Measurements from ENCODE around the gene EPHA7.

EPHA7 gene

DNA sequence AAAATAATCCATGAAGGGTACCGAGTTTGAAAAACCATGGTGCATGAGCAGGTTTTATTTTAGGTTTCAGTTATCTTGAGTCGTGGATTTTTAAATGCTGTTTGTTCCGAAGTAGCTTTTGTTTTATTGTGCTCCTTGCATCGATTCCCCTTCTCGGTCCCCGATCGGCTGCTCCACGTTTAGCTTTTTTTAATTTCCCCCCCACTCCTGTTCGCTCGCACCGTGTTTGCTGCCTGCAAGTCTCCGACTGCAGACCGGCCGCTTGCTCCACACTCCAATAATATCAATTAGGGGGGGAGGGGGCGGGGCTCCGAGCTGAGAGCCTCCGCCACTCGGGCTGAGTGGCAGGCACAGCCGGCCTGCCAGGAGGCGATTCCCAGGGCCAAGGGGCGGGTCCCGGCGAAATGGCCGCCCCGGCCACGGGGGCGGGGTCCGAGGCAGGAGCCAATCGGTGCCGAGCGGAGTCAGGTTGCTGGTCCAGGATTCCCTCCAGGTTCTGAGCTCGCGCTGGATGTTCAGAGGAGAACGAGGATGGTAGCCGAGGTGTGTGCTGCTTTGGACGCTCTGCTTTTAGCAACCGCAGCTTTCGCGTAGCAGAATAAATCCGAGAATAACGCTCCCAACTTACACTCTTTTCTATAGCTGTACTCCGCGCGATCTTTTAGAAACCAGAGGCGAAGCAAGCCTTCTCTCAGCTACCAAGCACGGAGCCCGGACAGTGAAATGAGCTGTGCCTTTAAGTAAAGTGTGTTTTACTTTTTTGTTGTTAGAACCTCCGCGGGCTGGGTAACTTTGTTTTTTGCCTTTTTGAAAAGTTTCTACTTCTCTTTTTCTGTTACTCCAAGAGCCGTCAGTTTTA lies at the start of gene EPHA7:
Gene EPHA7 (minus strand): TSS at position 256 of the 859 bp plus-strand sequence. CDS start 218 bp downstream, at position 38.
- DNase-seq (ENCODE audit: low read depth in 2 of 2), result peak; percentile 22 to 46

DNA sequence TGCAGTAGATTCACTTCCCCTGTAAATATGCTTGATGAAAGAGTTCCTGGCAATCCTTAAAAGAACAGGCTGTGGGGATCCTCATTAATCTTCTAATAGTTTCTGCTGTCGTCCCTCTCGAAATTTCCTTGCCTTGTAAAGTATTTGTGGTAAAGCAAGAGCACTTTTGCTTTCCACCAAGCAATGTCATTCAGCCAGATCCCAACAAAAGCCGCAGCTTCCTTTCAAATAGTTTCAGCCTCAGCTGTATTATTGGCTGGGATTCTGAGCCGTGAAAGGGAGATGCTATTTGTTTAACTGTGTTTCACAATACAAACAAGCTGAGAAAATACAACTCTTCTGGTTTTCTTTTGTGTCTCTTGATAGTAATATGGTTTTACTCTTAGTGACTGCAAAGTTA lies 48.9 kb upstream of the EPHA7 start:
- no peak for DNase-seq (ENCODE audit: low read depth in 2 of 2)

DNA sequence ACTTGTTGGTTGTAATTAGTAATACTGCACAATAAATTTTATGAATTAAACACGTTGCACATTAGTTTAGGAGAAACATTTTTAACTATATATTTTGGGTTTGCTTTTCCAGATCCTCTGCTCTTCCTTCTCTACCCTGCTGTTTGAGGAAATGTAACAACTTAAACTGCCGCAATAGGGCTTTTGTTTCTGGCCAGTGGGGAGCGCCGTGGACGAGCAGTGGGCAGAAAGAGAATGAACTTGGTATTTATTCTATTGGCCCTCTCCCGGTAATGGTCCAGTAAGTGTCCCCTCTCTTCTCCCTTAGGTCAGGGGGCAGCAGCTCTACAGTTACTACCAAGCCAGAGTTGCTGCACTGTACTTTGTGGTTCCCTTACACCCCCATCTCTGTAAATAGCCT lies 35.2 kb upstream of the EPHA7 start:
- no peak for DNase-seq (ENCODE audit: low read depth in 2 of 2)

DNA sequence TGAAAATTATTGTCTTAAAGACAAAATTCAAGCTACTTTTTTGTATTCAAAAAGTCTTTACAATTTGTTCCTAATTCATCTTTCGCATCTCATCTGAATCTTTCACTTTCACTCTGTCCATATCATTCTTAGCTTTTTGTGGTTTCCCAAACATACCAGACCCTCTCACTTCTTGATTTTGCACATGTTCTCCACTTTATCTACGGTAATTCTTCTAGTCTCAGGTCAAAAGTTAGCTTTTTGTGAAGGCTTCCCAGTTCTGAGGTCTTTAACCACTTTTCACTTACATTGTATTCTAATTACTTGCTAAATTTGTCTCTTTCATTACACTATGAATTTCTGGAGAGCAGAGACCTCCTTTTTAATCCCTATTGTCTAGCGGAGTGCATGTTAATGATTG lies 34.6 kb upstream of the EPHA7 start:
- DNase-seq (ENCODE audit: low read depth in 2 of 2), result no peak

DNA sequence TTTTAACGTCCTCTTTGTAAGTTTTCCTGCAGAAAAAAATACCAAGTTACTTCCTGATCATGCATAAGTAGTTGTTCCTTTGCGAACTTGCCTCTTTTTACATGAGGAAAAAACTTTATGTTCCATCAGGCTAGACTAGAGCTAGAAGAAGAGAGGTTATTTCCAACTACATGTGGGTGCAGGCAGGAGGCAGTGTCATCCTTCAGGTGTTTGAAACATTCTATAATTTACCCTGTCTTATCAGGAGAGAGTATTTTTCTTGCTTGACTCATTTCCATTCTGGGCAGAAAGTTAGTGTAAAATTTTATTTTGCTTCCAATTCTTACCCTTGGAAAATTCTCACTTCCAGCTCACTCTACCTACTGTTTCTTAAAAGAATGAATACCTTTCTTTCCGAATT lies 28.5 kb upstream of the EPHA7 start:
- DNase-seq (ENCODE audit: low read depth in 2 of 2), result no peak

DNA sequence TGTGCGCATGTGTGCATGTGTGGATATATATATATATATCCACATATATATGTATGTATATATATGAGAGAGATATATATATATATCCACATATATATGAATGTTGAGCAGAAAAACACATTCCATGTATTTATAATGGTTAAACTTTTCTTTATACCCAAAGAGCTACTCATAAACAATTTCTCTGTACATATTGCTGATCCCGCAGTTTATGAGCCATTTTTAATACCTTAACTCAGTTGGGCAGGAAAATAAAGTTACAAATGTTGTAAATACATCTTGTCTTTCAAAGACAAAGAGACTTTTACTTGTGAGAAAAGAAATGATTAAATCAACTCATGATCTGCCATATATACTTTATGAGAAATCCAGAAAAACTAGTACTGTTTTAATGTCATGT lies 18.1 kb upstream of the EPHA7 start:
- DNase-seq (ENCODE audit: low read depth in 2 of 2), result no peak

DNA sequence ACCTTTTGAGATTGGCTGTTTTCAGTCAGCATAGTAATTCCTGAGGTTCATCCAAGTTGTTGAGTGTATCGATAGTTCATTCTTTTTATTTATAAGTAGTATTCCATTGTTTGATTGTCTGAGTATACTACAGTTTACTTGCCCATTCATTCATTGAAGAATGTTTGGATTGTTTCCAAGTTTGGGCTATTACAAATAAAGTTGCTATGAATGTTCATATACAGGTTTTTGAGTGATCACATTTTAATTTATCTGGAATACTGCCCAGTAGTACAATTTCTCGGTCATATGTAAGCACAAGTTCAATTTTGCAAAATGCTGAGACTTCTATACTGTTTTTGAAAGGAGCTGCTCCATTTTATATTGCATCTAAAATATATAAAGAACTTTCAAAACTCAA lies 14.2 kb upstream of the EPHA7 start:
- no peak for DNase-seq (ENCODE audit: low read depth in 2 of 2)

DNA sequence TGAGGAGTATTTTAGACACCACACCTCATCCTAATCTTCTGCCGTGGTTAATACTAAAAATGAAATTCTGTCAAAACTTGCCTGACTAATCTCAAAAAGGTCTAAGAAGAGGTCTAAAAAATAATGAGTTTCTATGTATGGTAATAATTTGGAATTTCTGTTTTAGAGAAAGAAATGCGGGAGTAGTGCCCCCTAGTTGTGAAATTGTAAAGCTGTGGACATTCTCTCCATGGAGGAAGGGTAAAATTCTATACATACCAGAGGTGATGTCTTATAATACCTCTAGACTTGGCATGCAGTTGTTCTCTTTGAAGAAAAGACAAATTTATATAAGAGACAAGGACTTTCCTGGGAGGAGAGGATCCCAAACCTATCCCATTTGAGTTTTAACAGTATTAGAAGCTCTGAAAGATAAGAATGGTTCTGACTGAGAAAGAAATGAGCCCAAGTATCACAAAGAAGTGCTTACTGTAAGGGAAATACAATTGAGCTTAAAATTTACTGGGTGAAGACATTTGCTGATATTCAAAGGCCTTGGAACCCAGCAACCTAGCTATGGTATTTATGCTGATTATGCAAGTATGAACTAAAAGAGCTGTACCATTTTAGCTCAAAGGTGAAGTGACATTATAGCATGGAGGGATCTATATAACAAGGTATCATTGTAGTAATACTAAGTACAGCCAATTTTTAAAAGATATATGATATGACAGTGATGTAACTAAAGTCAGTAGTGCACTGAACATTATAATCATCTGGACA lies 5.1 kb upstream of the EPHA7 start:
- no peak for DNase-seq (ENCODE audit: low read depth in 2 of 2)

DNA sequence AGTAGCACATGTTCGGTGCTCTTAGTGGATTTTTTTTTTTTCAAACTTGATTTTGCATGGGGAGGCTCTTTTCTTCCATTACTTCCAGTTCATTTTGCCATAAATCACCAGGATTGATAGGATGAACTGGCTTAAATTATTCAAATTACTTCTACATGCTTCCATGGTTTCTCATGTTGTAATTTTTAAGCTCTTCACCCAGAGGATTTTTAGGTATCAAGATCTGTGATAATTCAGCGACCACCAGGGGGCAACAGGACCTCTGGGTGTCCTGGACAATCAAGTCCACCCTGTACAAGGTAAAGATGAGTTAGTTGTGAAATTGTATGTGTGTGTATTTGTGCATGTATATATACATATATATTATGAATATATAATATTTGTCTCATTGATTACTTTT lies 4.2 kb upstream of the EPHA7 start:
- no peak for DNase-seq (ENCODE audit: low read depth in 2 of 2)

DNA sequence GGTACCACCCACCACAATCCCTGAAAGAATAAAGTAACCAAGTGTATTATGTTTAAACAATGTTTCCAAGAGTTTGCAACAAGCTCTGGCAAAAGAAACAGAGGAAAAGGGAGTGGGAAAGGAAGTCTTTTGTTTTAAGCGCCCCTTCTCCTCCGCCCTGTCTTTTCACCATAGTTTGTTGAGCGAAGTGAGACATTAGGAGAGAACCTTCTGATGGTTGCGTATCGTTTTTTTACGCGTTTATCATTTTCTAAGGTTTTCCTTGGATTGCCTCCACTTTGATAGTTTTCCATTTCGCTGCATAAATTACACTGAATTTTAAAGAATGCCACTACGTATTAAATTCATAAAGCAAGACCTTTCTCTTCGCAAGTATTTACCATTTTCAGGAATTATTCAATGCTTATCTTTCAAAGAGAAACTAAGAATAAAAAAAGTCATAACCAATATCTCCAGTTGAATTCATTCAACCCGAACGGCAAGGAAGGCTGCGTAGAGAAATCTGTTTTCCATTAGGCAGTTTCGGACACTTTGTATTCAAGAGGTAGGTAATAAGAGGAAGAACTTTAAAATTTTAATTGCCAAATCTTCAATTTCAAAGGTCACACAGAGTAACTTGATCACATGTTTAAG lies 920 bp upstream of the EPHA7 start:
- DNase-seq (ENCODE audit: low read depth in 2 of 2), result no peak

DNA sequence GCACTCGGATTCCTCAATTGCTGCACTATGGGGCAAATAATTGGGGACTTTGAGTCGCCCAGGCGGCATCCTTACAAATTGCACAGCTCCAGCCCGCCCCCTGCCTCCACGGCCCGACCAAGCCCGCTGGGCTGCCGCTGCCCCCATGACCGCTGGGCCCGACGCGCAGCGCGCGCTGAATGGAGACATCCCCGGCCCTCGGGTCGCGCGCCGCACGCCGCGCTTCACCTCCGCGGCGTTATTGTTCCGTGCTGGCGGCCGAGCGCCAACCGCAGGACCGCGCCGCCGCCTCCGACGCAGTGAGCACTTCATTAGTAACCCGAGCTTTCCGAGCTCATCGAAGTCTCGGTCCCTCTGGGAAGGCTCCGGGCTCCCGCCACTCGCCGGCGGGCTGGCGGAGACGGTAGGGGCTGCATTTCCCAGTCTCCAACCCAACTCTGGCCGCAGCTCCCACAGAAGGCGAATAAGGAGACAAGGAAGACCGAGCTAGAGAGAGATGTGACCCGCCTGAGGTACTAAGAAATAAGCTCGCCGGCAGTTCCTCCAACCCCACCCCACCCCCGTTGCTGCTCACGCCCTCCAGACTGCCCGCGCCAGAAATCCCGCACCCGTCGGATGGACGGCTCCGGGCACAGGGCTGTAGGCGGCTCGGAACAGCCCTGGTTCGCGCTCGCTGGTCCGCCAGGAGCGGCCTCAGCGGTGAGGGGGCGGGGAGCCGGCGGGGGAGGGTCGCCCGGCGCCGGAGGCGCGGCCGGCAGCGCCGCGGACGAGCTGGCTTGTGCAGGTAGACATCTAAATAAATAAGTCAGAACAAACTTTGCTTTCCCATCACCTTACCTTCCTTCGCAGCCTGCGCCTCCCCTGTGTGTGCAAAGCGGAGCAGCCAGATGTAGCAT lies 703 bp downstream of the EPHA7 start:
- DNase-seq (ENCODE audit: low read depth in 2 of 2), result no peak

DNA sequence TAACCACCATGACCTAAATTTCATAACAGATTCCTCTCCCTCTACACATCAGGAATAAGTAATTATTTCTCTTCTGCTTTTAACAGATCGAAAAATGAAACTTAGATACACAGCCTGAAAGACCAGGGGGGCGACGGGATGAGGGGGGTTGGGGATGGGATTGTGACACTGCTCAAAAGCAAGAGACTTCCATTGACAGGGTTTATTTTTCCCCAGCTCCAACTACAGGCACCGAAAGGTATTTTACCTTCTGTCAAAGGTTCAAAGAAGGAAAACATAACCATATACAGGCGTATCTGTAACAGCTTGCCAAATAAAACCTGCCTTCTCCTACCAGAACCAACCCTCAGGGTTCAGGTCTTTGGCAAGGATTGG lies 1.3 kb downstream of the EPHA7 start:
- DNase-seq (ENCODE audit: low read depth in 2 of 2), result no peak

DNA sequence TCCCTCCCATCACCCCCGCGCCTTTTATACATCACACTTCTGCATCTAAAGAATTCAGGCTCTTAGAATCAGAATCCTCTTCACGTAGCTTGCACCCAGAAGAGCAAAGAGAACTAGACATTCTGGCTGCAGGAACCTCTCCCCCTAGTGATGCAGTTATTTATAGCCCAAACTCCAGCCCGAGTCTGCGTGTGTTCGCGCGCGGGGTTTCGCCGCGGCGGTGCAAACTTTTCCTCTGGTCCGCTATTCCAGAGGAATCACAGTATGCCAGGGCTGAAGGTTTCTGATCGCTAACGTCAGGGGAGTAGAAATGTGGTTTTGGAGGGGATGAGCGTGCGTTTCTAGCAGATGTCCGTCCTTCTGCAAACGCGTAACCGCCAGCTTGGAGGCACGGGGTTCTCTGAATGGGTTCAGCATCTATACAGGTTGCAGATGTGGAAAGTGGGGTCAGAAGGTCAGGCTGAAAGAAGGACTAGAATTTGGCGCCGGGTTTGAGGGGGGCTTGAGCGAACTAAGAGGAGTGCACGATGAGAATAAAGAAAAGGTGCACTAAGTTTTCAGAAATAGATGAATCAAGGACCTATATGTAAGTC lies 1.8 kb downstream of the EPHA7 start:
- no peak for DNase-seq (ENCODE audit: low read depth in 2 of 2)

DNA sequence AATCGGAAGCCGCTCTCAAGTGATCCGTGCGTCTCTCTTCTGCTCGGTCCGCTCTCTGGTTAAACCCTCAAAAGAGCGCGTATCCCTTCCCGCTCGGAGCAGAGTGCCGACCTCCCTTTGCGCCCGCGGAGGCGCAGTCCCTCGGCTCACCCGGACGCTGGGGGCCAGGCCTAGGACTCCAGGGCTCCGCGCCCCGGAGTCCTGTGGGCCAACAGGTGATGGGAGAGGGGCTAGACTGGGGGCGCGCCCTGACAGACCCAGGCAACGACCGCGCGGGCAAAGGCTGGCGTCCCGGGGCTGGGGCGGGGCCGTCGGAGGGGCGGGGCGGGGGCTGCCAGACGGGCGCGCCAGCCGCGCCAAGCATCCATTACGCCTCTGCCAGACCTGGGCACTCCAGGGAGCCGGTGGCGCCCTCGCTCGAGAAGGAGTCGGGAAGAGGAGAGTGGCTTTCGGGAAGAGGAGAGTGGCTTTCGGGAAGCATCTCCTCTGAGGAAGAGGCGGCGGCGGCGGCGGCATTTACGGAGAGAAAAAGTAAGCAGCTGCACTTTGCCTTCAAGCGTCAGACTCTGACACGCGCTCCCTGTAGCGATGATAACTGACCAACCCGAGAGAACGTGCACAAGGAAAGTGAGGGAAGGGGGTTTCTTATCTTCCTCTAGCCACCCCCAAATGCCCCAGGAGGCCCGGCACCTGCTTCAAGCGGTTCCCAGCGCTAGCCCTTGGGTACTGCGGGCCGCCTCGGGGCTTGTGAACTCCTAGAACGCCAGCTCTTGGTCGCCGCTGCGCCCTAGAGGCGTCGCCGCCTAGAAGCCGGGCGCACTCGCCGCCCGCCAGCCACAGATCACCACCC lies 2.6 kb downstream of the EPHA7 start:
- DNase-seq (ENCODE audit: low read depth in 2 of 2), result no peak

DNA sequence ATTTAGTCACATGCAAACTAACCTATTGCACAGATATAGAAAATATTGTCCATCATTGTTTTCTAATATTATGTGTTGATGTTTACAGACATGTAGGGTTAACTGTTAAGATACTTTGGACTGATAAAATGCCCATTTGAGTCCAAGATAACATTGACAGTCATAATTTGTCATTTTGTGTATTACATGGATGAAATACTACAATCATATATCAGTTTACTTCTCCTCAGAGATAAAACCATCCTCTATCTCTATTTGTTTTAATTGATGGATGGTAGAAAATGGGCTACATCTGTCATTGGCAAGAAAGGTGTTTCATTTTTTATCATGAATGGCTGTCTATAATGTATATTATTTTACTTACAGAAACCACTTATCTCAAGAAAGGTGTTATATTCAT lies 6.2 kb downstream of the EPHA7 start:
- DNase-seq (ENCODE audit: low read depth in 2 of 2), result no peak

DNA sequence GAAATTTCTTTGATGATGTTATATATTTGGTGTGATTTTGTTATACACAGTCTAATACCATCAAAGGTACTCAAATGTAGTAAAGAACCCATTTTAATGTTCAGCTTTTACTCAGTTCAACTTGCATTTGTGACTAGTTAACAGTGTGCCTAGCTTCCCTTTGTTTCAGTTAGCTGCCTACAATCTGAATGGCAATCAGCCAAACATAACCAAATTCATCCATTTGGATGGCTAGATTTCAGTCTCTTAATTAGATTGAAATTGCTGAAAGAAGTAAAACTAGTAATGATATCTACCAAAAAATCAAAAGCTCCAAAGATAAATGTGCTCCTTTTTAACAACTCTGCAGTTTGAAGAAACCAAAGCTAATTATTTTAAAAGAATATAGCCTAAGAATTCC lies 6.9 kb downstream of the EPHA7 start:
- no peak for DNase-seq (ENCODE audit: low read depth in 2 of 2)

DNA sequence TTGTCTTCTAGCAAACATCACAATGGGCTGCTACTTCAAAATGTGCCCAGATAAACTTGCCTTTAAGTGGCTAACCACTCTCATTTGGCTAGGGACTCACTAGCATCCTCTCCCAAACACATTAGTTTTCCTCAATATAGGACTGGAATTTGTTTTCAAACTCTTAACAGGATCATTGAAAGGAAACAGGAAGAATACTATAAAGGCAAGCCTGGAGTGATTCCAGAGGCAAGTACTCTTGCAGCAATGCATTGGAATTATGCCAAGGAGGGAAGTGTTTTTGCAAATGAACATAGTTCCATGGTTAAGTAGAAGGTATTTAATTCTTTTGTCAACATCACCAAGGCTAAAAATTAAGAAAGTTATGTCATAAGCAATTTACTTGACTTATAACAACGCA lies 12.2 kb downstream of the EPHA7 start:
- DNase-seq (ENCODE audit: low read depth in 2 of 2), result no peak

DNA sequence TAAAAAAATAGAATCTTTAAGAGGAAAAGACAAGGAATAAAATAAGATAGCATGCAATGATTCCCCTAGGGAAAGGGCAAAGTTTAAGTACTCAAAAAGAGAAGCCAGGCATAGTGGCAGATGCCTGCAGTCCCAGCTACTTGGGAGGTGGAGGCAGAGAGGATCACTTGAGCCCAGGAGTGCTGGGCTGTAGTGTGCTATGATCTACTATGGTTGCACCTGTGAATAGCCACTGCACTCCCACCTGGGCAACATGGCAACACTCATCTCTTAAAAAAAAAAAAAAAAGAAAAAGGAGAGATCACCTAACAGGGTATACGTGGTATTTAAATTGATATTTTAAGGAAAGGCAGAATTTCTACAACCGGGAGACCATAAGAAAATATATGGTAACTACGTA lies 16.0 kb downstream of the EPHA7 start:
- DNase-seq (ENCODE audit: low read depth in 2 of 2), result no peak

DNA sequence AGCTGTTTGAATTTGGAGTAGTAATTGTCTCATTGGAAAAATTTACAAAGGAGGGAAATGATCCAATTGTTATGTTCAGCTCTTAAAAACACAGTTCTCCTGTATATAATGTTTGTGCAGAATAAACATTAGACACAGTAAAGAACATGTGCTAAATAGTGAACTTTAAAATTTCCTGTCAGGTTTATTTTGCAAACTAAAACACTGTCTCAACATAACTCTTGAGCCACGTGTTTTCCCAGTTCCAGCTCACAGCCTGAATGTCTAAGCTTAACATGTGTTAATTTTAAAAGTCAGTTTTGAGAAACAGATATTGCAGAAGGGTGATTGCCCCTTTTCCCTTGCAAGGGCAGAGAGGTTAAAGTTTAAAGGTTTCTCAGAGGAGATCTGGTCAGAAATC lies 20.6 kb downstream of the EPHA7 start:
- no peak for DNase-seq (ENCODE audit: low read depth in 2 of 2)

DNA sequence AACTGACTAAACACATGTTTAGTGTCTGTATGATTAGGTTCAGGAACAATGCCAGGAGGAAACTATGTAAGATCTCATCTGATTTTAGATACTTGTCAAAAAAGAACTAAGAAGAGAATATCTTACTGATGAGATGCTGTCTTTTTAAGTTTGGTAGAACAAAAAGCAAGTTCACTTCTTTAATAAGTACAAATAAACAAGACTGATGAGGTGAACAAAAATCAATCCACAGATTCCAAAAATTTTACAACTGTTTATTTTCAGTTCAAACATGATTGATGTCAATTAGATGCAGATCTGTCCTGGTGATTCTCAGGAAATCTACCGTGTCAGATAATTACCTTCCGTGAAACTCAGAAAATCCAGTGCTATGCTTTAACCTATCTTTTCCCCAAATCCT lies 24.9 kb downstream of the EPHA7 start:
- no peak for DNase-seq (ENCODE audit: low read depth in 2 of 2)

All from stimulated activated CD8-positive, alpha-beta memory T cell treated with anti-CD3 and anti-CD28 coated beads, Interleukin-15, amount 100 ng/mL, for 48 hours (primary cell).